ENCODE data around the gene LRRC9. TPM values are rescaled to one million over a fixed set of nuclear protein-coding genes. Genes with fewer than 3 reads are reported as not detected.
A peak's percentile ranks its signal among the peaks of the same experiment; 100 is the strongest.

Gene LRRC9
- total RNA-seq, 1 donor from 2014 or later = 3.7 TPM

- Mint-ChIP-seq H3K36me3 (ENCODE audit: insufficient read depth) (peaks cover 6% of the 10 kb centered on the region), H3K9me3 (ENCODE audit: low read depth) (no peaks in the 10 kb centered on the region), H3K27me3 (no peaks in the 10 kb centered on the region), H3K27ac (no peak overlapping the region), H3K4me1 (ENCODE audit: low read depth) (no peaks in the 10 kb centered on the region), H3K4me3 (ENCODE audit: low read depth) (no peak overlapping the region)
- no peak for TF ChIP-seq CTCF (IDR thresholded peaks at IDR 0.05; ENCODE audit: unreplicated experiment)
- no peak for DNase-seq (ENCODE audit: low spot score, unreplicated experiment)
Observed at GRCh38 chr14:59912443-59912842, 7.5 kb upstream of the LRRC9 start.

DNA sequence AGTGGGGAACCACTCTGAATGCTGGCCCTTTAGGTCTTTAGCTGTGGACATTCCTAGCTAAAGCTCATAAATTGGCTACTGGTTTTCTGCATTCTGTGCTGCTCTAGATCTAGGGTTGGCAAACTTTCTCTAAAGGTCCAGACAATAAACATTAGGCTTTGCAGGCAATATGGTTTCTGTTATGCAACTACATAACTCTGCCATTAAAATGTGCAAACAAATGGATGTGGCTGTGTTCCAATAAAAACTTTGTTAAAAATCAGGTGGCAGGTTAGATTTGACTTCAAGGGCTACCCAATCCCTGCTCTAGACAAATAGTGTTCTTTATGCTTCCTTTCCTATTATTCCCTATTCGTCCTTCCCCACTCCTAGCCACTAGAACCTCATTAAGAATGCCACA lies 6.8 kb upstream of the LRRC9 start:
- H3K27me3 Mint-ChIP-seq = no peaks in the 10 kb centered on the region
- peaks cover 6% of the 10 kb centered on the region for H3K36me3 Mint-ChIP-seq (ENCODE audit: insufficient read depth)
- H3K4me3 Mint-ChIP-seq (ENCODE audit: low read depth) = no peak overlapping the region
- H3K9me3 Mint-ChIP-seq (ENCODE audit: low read depth) = no peaks in the 10 kb centered on the region
- no peak for DNase-seq (ENCODE audit: low spot score, unreplicated experiment)
- H3K27ac Mint-ChIP-seq = no peak overlapping the region
- no peak for TF ChIP-seq CTCF (IDR thresholded peaks at IDR 0.05; ENCODE audit: unreplicated experiment)
- H3K4me1 Mint-ChIP-seq (ENCODE audit: low read depth) = peaks cover under 1% of the 10 kb centered on the region

- peaks cover 8% of the 10 kb centered on the region for H3K4me1 Mint-ChIP-seq (ENCODE audit: low read depth)
- no peaks in the 10 kb centered on the region for H3K9me3 Mint-ChIP-seq (ENCODE audit: low read depth)
- no peaks in the 10 kb centered on the region for H3K27me3 Mint-ChIP-seq
- peaks cover 6% of the 10 kb centered on the region for H3K36me3 Mint-ChIP-seq (ENCODE audit: insufficient read depth)
- H3K4me3 Mint-ChIP-seq (ENCODE audit: low read depth) = peak overlapping the region; percentile 90
- no peak for DNase-seq (ENCODE audit: low spot score, unreplicated experiment)
- peak; percentile 64 for TF ChIP-seq CTCF (IDR thresholded peaks at IDR 0.05; ENCODE audit: unreplicated experiment)
- H3K27ac Mint-ChIP-seq = peak overlapping the region; percentile 97
Observed at GRCh38 chr14:59918824-59919569, 947 bp upstream of the LRRC9 start.

DNA sequence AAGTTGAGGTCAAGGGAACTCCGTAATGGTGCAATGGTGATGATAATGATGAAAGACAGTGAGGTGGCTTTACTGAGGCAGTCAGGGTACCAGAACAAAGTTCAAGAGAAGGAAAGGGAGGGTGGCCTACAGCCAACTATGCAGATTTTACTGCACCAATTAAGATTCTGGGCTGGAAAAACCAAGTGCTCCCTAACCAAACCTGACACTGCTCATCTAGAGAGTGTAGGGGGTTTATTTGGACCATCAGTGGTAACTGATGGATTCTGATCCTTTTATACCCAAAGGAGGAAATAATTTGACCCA lies 387 bp downstream of the LRRC9 start:
- Mint-ChIP-seq H3K4me1 (ENCODE audit: low read depth) (peaks cover 8% of the 10 kb centered on the region), H3K9me3 (ENCODE audit: low read depth) (no peaks in the 10 kb centered on the region), H3K36me3 (ENCODE audit: insufficient read depth) (peaks cover 4% of the 10 kb centered on the region), H3K27ac (peak overlapping the region; percentile 92), H3K27me3 (no peaks in the 10 kb centered on the region), H3K4me3 (ENCODE audit: low read depth) (peak overlapping the region; percentile 90)
- no peak for DNase-seq (ENCODE audit: low spot score, unreplicated experiment)
- TF ChIP-seq CTCF (IDR thresholded peaks at IDR 0.05; ENCODE audit: unreplicated experiment) = no peak

- no peaks in the 10 kb centered on the region for H3K4me1 Mint-ChIP-seq (ENCODE audit: low read depth)
- TF ChIP-seq CTCF (IDR thresholded peaks at IDR 0.05; ENCODE audit: unreplicated experiment) = no peak
- H3K36me3 Mint-ChIP-seq (ENCODE audit: insufficient read depth) = no peaks in the 10 kb centered on the region
- no peaks in the 10 kb centered on the region for H3K27me3 Mint-ChIP-seq
- no peak overlapping the region for H3K27ac Mint-ChIP-seq
- H3K9me3 Mint-ChIP-seq (ENCODE audit: low read depth) = no peaks in the 10 kb centered on the region
- no peak for DNase-seq (ENCODE audit: low spot score, unreplicated experiment)
- no peak overlapping the region for H3K4me3 Mint-ChIP-seq (ENCODE audit: low read depth)
Observed at GRCh38 chr14:59925797-59926196, 5.9 kb downstream of the LRRC9 start.
